ENCODE measurements around the gene FHL2. TPM values are rescaled to one million over a fixed set of nuclear protein-coding genes. Genes with fewer than 3 reads are reported as not detected.

The FHL2 gene
- total RNA-seq, 2 donors from 2014 or later, result 77.6 to 107 TPM

DNA sequence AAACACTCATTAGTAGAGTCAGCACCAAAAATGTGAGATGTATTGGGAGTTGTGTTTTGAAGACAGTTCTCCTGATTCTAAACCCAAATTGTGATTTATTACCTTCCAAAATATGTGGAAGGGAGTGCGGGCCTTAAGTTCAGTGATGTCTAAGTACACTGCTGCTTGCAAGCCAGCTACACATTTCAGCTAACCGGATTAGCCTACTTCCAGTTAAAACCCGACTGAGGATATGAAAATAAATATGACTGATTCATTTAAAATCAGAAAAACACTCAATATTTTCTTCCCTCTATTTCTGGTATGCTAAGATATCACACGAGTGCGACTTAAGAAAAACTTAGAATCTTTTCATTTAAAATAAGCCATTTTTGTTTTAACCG, 907 bp downstream of the FHL2 start:
- Histone ChIP-seq H3K27ac (peak overlapping the region; percentile 48 to 83), H3K4me1 (ENCODE audit: control insufficient read depth in 1 of 2, low read depth in 2 of 2) (peaks cover 8 to 32% of the 10 kb centered on the region in 2 donors)
- DNase-seq (ENCODE audit: low spot score), result no peak

DNA sequence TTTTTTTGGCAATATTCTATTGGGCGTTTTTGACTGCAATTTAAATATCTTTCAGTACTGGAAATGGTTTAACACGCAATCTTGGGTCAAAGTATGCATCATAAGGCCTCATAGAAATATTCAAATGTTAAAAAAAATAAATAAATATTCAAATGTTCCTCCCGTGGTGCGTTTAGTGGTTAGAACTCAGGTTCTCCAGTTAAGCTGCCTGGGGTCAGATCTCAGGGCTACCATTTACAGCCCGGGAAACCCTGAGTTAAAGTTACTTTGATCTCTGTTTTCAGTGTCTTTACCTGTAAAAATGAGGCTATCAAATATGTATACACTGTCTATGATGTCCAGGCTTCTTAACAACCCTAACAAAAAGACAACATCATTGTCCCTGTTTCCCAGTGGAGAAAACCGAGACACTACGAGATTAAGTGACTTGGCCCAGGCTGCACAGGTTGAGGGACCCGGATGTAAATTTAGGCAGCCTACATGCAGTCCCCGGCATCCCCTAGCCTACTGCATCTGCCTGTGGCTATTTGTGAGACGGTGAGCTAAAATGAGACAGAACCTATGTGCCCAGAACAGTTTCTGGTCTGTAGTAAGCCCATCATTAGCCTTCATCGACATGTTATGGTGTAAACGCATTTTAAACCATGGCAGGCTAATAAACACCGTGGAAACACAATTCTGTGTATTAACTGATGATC, 1.7 kb downstream of the FHL2 start:
- Histone ChIP-seq H3K27ac (no peak overlapping the region), H3K27me3 (replicated peaks; ENCODE audit: insufficient read depth) (no peaks in the 10 kb centered on the region)
- ATAC-seq (ENCODE audit: insufficient number of reproducible peaks, low FRiP score, low read depth), result no peak

More for the DNA sequence above, 907 bp downstream of the FHL2 start:
- TF ChIP-seq, protein P1, sequence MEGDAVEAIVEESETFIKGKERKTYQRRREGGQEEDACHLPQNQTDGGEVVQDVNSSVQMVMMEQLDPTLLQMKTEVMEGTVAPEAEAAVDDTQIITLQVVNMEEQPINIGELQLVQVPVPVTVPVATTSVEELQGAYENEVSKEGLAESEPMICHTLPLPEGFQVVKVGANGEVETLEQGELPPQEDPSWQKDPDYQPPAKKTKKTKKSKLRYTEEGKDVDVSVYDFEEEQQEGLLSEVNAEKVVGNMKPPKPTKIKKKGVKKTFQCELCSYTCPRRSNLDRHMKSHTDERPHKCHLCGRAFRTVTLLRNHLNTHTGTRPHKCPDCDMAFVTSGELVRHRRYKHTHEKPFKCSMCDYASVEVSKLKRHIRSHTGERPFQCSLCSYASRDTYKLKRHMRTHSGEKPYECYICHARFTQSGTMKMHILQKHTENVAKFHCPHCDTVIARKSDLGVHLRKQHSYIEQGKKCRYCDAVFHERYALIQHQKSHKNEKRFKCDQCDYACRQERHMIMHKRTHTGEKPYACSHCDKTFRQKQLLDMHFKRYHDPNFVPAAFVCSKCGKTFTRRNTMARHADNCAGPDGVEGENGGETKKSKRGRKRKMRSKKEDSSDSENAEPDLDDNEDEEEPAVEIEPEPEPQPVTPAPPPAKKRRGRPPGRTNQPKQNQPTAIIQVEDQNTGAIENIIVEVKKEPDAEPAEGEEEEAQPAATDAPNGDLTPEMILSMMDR (IDR thresholded peaks at IDR 0.05), result no peak
- H3K27me3 ChIP-seq (replicated peaks; ENCODE audit: insufficient read depth), result no peaks in the 10 kb centered on the region
- peak overlapping the region; percentile 99 for H3K4me3 ChIP-seq
- no peaks in the 10 kb centered on the region for H3K36me3 ChIP-seq
- ATAC-seq (ENCODE audit: insufficient number of reproducible peaks, low FRiP score, low read depth), result no peak
- no peaks in the 10 kb centered on the region for H3K9me3 ChIP-seq

DNA sequence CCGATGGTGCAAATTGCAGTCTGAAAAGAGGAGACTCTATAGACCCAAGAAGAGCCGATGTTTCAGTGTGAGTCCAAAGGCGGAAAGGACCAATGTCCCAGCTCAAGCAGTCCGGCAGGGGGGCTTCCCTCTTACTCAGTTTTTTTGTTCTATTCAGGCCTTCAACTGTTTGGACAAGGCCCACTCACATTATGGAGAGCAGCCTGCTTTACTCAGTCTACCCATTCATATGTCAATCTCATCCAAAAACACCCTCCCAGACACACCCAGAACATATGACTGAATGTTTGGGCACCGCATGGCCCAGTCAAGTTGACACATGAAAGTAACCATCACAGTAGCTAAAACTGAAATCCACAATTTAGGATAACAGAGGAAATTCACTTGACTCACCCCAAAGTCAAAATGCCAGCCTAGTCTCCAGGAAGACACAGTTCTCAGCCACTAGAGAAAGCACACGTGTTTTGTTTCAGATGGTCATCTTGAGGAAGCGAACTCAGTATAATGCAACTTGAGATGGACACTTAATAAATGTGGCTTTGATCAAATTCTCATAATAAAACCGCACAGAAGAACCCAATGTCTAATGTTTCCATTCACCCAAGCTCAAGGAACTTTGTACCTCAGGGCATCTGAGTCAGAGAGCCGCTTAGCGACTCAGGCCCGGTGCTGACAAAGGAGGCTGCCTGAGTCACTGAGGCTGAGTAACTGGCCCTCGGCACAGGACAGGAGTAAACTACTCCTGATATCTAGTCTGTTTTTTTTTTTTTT, 2.4 kb downstream of the FHL2 start:
- DNase-seq (ENCODE audit: low spot score) (peak; percentile 33), ATAC-seq (ENCODE audit: insufficient number of reproducible peaks, low FRiP score, low read depth) (no peak)
- H3K27ac ChIP-seq, result no peak overlapping the region
- peak overlapping the region; percentile 99 for H3K4me3 ChIP-seq
- no peaks in the 10 kb centered on the region for H3K36me3 ChIP-seq
- no peaks in the 10 kb centered on the region for H3K9me3 ChIP-seq
- H3K4me1 ChIP-seq (ENCODE audit: control insufficient read depth in 1 of 2, low read depth in 2 of 2), result peaks cover 8 to 45% of the 10 kb centered on the region in 2 donors
- TF ChIP-seq, protein P1 (IDR thresholded peaks at IDR 0.05), result no peak
- H3K27me3 ChIP-seq (replicated peaks; ENCODE audit: insufficient read depth), result no peaks in the 10 kb centered on the region

More for the DNA sequence above, 1.7 kb downstream of the FHL2 start:
- no peaks in the 10 kb centered on the region for H3K9me3 ChIP-seq
- H3K4me3 ChIP-seq, result peak overlapping the region; percentile 99
- H3K4me1 ChIP-seq (ENCODE audit: control insufficient read depth in 1 of 2, low read depth in 2 of 2), result peaks cover 8 to 39% of the 10 kb centered on the region in 2 donors
- TF ChIP-seq, protein P1 (IDR thresholded peaks at IDR 0.05), result no peak
- no peaks in the 10 kb centered on the region for H3K36me3 ChIP-seq
- DNase-seq (ENCODE audit: low spot score), result no peak

DNA sequence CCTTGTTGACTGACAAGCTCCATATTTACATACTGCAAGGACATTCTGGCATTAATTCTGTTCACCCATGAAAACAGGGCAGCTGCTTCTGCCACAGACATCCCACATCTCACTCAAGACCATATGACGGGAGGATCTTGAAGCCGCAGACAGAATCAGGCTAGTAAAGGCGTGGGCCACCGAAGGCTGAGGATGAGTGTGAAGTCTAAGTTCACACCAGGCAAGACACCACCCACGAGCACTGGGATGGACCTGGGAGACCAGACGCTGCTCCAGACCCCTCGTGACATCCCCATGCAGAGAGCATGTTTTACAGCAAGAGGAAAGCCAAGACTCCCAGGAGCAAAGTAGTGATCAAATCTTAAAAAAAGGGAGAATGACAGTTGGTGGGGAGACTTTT, 3.2 kb downstream of the FHL2 start:
- no peaks in the 10 kb centered on the region for H3K27me3 ChIP-seq (replicated peaks; ENCODE audit: insufficient read depth)
- no peak overlapping the region for H3K27ac ChIP-seq
- TF ChIP-seq, protein P1 (IDR thresholded peaks at IDR 0.05), result no peak
- no peaks in the 10 kb centered on the region for H3K36me3 ChIP-seq
- H3K4me1 ChIP-seq (ENCODE audit: control insufficient read depth in 1 of 2, low read depth in 2 of 2), result peaks cover 12 to 53% of the 10 kb centered on the region in 2 donors
- H3K4me3 ChIP-seq, result no peak overlapping the region
- DNase-seq (ENCODE audit: low spot score), result no peak
- ATAC-seq (ENCODE audit: insufficient number of reproducible peaks, low FRiP score, low read depth), result no peak
- H3K9me3 ChIP-seq, result no peaks in the 10 kb centered on the region

DNA sequence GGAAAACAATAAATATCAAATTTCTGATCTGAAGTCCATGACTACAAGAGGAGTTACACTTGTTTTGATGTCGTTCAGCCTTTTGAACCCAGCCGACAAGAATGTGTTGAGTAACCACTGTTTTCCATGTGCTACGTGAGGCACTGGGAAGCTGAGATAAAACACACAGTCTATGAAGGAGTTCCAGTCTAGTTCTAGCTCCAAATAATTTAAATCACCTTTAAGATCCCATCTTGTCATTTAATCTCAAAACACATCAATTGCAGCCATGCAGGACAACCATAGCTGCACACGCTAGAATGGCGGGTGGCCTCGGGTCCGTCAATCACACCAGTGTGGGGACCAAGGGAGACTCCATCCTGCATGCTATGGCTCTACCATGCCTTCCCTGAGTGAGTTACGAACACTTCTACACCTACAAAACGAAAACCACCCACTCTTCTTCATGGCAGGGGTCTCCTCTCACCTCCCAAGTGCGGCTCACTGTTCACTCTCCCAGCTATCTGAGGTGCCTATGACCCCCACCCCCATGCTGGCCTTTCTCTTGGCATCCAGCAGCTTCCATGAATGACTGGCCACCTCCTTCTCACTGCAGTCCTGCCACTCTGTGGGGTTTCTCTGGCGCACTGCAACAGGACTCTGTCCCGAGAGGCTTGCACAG, 3.8 kb downstream of the FHL2 start:
- TF ChIP-seq, protein P1 (IDR thresholded peaks at IDR 0.05), result no peak
- no peaks in the 10 kb centered on the region for H3K27me3 ChIP-seq (replicated peaks; ENCODE audit: insufficient read depth)
- DNase-seq (ENCODE audit: low spot score) (no peak), ATAC-seq (ENCODE audit: insufficient number of reproducible peaks, low FRiP score, low read depth) (no peak)
- no peaks in the 10 kb centered on the region for H3K36me3 ChIP-seq
- H3K4me3 ChIP-seq, result no peak overlapping the region
- H3K27ac ChIP-seq, result no peak overlapping the region
- no peaks in the 10 kb centered on the region for H3K9me3 ChIP-seq
- peaks cover 12 to 59% of the 10 kb centered on the region in 2 donors for H3K4me1 ChIP-seq (ENCODE audit: control insufficient read depth in 1 of 2, low read depth in 2 of 2)
